ENCODE measurements around the gene ZFAND2A. TPM values are rescaled to one million over a fixed set of nuclear protein-coding genes. Genes with fewer than 3 reads are reported as not detected.
"Not testable (repeated sequence)": the region's sequence is repeated elsewhere in the genome, so short reads cannot be mapped to it uniquely, and the experiment has no call there.

ZFAND2A gene
- total and polyA plus RNA-seq, 2 donors from 2014 or later: 21.9 to 27.6 TPM

DNA sequence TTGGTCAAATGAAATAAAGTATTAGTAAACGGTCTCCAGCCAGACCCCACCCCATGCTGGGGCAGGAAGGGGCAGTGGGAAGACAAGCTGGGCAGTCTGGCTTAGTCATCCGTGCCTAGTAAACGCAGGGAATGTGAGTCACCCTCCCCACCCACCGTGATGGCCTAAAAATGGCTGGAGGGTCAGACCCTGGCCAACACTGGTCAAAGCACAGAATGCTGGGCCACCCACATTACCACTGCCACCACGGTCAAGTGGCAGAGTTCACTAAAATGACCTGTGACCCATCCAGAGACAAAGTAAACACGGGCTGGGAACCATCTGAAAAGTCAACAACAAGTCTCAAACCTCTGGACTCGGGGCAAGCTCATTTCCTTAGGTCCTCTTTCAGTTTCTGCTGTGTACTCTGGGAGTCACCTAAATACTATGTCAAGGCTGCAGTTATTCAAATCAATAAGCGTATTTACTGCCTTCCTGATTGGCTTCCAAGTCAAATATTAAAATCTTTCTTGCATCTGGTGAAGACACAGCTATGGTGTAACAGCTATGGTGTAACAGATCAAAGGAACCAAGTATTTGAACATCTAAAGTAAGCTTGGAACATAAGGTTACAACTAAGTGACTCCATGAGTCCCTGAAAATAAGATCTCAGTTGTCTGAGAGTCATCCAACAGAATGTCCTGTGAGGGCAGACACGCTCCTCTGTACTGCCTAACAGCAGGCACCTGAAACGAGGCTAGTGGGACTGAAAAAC lies 3.0 kb downstream of the ZFAND2A start:
- Histone ChIP-seq H3K27me3 (ENCODE audit: control insufficient read depth, insufficient read depth, low read length) (no peaks in the 10 kb centered on the region), H3K36me3 (ENCODE audit: control insufficient read depth in 2 of 3, insufficient read depth in 3 of 3, low read length in 3 of 3) (peaks cover 0 to 31% (median 27%) of the 10 kb centered on the region in 3 donors), H3K27ac (ENCODE audit: low read depth in 2 of 2, low read length in 2 of 2) (no peak overlapping the region), H3K4me1 (ENCODE audit: control insufficient read depth in 2 of 3, insufficient read depth in 2 of 3, low read depth in 1 of 3, low read length in 3 of 3) (peaks cover 0 to 16% (median 9%) of the 10 kb centered on the region in 3 donors), H3K4me3 (ENCODE audit: low read length in 3 of 3) (no peak overlapping the region), H3K9ac (ENCODE audit: low read length in 3 of 3) (no peak overlapping the region), H3K9me3 (ENCODE audit: control insufficient read depth in 2 of 3, insufficient read depth in 1 of 3, low read length in 3 of 3) (no peaks in the 10 kb centered on the region)
- TF ChIP-seq, protein P1, sequence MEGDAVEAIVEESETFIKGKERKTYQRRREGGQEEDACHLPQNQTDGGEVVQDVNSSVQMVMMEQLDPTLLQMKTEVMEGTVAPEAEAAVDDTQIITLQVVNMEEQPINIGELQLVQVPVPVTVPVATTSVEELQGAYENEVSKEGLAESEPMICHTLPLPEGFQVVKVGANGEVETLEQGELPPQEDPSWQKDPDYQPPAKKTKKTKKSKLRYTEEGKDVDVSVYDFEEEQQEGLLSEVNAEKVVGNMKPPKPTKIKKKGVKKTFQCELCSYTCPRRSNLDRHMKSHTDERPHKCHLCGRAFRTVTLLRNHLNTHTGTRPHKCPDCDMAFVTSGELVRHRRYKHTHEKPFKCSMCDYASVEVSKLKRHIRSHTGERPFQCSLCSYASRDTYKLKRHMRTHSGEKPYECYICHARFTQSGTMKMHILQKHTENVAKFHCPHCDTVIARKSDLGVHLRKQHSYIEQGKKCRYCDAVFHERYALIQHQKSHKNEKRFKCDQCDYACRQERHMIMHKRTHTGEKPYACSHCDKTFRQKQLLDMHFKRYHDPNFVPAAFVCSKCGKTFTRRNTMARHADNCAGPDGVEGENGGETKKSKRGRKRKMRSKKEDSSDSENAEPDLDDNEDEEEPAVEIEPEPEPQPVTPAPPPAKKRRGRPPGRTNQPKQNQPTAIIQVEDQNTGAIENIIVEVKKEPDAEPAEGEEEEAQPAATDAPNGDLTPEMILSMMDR (IDR thresholded peaks at IDR 0.05; ENCODE audit: borderline replicate concordance, extremely low read depth, insufficient read depth): no peak
- intact Hi-C loops (cut with DNase I): no loop called here
- DNase-seq (peak in 1 of 5 donors; percentile 36), FAIRE-seq (no peak)

DNA sequence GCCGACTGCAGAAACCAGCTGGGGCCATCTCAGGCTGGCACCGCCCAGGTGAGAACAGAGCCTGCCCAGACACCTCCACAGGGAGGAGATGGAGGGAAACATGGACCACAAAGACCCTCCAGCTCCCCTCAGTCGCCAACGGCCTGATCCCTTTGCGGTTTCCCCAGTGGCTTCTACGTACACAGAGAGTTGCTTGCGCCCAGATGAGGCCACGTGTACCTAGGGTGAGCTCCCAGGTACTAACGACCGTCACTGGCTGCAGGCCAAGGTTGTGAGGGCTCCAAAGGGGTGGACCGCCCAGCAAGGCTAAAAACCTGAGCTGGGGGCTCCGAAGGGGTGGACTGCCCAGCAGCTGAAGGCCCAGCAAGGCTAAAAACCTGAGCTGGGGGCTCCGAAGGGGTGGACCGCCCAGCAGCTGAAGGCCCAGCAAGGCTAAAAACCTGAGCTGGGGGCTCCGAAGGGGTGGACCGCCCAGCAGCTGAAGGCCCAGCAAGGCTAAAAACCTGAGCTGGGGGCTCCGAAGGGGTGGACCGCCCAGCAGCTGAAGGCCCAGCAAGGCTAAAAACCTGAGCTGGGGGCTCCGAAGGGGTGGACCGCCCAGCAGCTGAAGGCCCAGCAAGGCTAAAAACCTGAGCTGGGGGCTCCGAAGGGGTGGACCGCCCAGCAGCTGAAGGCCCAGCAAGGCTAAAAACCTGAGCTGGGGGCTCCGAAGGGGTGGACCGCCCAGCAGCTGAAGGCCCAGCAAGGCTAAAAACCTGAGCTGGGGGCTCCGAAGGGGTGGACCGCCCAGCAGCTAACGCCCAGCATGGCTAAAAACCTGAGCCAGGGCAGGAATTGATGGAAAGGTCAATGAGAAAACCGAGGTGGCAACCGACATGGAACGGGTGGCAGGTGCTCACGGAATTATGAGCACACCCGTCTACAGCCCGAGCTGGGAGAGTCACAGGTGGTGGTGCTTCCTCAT lies 3.9 kb downstream of the ZFAND2A start:
- Histone ChIP-seq H3K4me1 (ENCODE audit: control insufficient read depth in 2 of 3, insufficient read depth in 2 of 3, low read depth in 1 of 3, low read length in 3 of 3) (peaks cover 0 to 16% (median 9%) of the 10 kb centered on the region in 3 donors), H3K36me3 (ENCODE audit: control insufficient read depth in 2 of 3, insufficient read depth in 3 of 3, low read length in 3 of 3) (peaks cover 0 to 35% (median 33%) of the 10 kb centered on the region in 3 donors)
- FAIRE-seq; H3K4me3 ChIP-seq (ENCODE audit: low read length in 3 of 3); H3K27me3 ChIP-seq (ENCODE audit: control insufficient read depth, insufficient read depth, low read length); H3K9me3 ChIP-seq (ENCODE audit: control insufficient read depth in 2 of 3, insufficient read depth in 1 of 3, low read length in 3 of 3); H3K9ac ChIP-seq (ENCODE audit: low read length in 3 of 3); H3K27ac ChIP-seq (ENCODE audit: low read depth in 2 of 2, low read length in 2 of 2); intact Hi-C loops (cut with DNase I): not testable (repeated sequence)
- DNase-seq: peak in 1 of 5 donors; percentile 62

DNA sequence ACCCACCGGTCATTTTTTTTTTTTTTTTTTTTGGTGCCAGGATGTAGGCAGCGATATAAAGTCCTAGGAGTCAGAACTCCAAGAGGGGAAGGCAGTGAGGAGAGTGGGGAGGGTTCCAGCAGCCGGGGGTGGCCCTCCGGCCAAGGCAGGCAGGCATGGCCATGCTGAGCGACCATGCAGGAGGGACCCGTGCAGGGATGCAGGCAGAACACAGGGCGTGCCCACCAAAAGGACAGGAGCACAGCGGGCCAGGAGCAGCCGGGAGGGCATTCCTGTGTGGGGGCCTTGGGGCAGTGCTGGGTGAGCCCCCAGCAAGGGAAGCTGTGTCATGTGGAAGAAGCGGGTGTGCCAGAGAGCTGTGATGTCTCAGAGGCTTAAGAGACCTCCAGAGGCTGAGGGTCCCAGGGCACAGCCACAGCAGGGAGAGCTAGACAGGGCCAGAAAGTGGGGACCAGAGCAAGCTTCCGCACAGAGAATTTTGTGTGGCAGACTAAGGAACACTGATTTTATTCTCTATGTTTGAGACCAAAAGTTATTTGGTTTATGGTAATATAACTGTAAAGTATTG lies 5.7 kb downstream of the ZFAND2A start:
- H3K27me3 ChIP-seq (ENCODE audit: control insufficient read depth, insufficient read depth, low read length): no peaks in the 10 kb centered on the region
- peaks cover 0 to 38% (median 37%) of the 10 kb centered on the region in 3 donors for H3K36me3 ChIP-seq (ENCODE audit: control insufficient read depth in 2 of 3, insufficient read depth in 3 of 3, low read length in 3 of 3)
- no peak overlapping the region for H3K27ac ChIP-seq (ENCODE audit: low read depth in 2 of 2, low read length in 2 of 2)
- DNase-seq: peak in 1 of 5 donors; percentile 46
- peaks cover 0 to 10% (median 9%) of the 10 kb centered on the region in 3 donors for H3K4me1 ChIP-seq (ENCODE audit: control insufficient read depth in 2 of 3, insufficient read depth in 2 of 3, low read depth in 1 of 3, low read length in 3 of 3)
- no peaks in the 10 kb centered on the region for H3K9me3 ChIP-seq (ENCODE audit: control insufficient read depth in 2 of 3, insufficient read depth in 1 of 3, low read length in 3 of 3)
- no peak for FAIRE-seq
- TF ChIP-seq, protein P1 (IDR thresholded peaks at IDR 0.05; ENCODE audit: borderline replicate concordance, extremely low read depth, insufficient read depth): no peak
- H3K9ac ChIP-seq (ENCODE audit: low read length in 3 of 3): no peak overlapping the region
- intact Hi-C loops (cut with DNase I): no loop called here
- no peak overlapping the region for H3K4me3 ChIP-seq (ENCODE audit: low read length in 3 of 3)
